ENCODE results near the gene HIP1.

DNA sequence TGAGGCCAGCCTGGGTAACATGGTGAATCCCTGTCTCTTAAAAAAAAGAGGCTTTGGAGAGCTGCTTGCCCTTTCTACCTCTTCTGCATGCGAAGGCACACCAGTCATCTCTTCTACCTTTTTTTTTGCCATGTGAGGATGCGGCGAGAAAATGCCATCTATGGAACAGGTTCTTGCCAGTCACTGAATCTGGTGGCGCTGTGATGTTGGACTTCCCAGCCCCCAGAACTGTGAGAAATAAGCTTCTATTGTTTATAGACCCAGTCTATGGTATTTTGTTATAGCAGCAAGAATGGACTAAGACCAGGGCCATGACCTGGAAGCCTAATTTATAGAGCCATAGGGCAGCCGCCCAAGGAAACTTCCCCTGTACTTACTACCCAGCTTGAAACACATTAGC lies 112.9 kb downstream of the HIP1 start:
- TF ChIP-seq, protein P1, sequence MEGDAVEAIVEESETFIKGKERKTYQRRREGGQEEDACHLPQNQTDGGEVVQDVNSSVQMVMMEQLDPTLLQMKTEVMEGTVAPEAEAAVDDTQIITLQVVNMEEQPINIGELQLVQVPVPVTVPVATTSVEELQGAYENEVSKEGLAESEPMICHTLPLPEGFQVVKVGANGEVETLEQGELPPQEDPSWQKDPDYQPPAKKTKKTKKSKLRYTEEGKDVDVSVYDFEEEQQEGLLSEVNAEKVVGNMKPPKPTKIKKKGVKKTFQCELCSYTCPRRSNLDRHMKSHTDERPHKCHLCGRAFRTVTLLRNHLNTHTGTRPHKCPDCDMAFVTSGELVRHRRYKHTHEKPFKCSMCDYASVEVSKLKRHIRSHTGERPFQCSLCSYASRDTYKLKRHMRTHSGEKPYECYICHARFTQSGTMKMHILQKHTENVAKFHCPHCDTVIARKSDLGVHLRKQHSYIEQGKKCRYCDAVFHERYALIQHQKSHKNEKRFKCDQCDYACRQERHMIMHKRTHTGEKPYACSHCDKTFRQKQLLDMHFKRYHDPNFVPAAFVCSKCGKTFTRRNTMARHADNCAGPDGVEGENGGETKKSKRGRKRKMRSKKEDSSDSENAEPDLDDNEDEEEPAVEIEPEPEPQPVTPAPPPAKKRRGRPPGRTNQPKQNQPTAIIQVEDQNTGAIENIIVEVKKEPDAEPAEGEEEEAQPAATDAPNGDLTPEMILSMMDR (IDR thresholded peaks at IDR 0.05) = no peak
- no peak for TF ChIP-seq POLR2A (IDR thresholded peaks at IDR 0.05)

Data from prostate gland (tissue), 2 donors.